Stimulated activated CD4-positive, alpha-beta T cell treated with anti-CD3 and anti-CD28 coated beads, Interleukin-12 subunit alpha, Interleukin-12 subunit beta, amount 100 ng/mL, for 48 hours (primary cell): ENCODE results near the gene CMSS1.

ENCODE experiments used
- DNase-seq, 3 donors: peaks; one replicate each; pipeline ENCODE4 v3.0.0-alpha.2; 2020; ENCODE audit warnings: low read depth in 2 of 3, low spot score in 1 of 3

The CMSS1 gene

DNA sequence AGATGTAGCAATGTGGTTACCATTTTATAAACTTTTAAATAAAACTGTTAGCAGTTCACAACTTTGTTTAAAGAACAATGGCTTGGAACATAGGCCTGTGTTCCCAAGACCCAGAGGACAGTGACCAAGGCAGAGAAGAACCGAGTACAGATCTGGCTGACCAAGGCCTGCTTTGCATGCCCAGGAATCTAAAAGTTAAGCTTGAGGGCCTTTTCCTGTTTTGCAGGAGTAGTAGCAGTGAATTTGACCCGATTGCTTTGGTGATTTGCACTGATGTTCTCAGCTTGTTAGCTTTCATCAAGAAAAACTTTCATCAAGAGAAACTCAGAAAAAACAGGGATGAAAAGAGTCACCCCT, 286.8 kb downstream of the CMSS1 start:
- DNase-seq: no peak

DNA sequence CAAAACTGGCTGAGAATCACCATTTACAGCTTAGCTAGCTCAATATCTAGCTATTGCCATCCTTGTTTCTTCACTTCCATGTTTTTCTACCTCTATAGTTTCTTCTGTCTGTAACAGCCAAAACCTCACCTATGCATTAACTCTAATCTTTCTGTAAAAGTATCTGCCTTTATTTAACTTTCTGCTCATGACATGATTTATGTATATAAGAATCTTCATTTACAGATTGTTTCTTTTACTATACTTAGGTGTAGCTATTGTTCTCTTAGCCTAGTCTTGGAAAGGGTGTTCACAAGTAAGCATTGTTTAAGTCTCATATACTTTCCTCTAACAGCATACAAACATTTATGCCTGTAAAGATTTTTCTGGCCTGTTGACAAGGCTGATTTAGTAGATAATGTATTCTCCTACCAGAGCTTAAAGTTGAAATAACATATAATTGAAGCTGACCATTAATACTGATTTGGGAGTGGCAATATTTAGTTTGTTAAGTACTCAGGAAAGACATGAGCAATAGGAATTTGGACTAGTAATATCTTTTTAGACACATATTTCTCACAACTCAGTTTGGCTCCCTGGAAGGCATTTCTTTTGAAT, 287.3 kb downstream of the CMSS1 start:
- no peak for DNase-seq

DNA sequence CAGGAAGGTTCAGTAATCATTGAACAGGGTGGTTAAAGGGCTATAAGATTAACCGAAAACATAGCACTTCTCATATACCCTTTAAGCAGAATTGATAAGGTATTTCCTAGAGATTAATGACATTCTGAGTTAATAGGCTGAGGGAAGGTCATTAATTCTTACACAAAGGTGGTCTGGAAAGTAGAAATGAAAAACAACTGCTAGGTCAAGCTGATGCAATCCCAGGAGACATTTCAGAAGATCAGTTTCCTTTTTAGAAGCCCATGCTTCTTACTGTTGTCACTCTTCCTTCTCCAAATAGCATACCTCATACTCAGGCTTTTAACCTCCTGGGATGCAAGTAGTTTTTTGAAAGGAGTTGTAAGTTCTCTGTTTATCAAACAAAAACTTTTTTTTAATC, 287.8 kb downstream of the CMSS1 start:
- DNase-seq: no peak

DNA sequence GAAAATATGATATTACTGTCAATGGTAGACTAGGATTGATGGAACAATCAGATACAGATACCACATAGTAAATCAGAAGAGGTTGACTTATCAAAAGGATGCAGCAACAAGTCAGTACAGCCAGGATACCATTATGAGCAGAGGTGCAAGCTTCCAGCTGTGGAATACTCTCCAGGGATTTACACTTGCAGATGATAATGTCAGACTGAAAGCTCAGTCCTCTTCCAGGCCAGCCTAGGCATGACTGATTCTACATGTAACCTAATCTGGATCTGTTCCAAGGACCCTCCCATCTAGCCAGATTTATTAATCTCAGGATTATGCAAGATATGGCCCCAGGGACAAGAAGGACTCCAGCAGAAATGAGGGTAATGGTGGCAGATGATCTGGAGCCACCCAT, 288.4 kb downstream of the CMSS1 start:
- no peak for DNase-seq

DNA sequence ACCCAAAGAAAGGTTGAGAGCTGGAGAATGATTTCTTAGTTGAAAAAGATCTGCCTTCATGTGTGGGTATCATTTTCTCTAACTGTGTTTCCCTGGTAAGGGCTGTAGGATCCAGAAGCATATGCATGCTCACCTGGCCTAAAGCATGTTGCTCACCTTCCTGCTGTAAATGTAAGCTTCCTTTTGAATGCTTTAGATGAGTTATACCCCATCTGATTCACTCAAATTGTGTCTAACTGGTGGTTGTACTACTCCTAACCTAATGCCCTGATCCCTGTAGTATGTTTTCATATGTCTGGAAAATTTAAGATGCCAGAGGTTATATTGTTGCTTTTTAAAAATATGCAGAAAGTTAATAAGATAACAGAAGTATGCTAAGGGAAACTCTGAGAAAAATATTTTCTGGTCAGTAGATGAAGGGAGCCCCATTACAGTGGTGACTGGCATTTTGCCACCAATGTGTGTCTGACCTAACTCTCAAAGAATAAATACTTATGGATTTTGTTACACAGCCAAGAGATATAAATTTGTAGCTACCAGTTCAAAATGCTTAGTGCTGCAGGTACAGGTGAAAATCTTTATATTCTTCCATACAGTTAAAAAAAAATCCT, 289.0 kb downstream of the CMSS1 start:
- DNase-seq: no peak

DNA sequence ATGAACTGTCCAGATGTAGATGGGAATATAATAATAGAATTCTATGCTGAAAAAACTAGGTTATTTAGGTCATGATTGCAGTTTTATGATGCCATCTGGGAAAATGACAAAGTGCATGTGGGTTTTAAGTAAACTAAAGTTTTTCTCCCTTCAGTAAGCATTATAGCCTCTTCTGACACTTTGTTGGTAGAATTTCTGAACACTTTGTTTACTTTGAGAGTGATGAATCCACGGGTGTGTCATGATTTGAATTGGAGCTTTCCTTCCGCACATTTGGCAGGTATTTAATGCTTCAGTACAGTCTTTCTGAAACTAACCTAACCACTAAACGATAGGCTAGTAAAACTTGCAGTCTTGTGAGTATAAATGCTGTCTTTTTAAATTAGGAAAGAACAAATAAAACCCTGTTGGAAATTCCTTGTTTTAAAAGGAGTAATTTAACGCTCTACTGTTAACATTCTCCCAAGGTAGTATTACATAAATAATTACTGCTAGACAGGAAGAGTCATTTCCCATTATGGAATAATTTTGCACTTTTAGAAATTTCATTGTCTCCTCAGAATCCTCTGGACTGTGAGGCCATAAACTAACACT, 289.7 kb downstream of the CMSS1 start:
- no peak for DNase-seq

DNA sequence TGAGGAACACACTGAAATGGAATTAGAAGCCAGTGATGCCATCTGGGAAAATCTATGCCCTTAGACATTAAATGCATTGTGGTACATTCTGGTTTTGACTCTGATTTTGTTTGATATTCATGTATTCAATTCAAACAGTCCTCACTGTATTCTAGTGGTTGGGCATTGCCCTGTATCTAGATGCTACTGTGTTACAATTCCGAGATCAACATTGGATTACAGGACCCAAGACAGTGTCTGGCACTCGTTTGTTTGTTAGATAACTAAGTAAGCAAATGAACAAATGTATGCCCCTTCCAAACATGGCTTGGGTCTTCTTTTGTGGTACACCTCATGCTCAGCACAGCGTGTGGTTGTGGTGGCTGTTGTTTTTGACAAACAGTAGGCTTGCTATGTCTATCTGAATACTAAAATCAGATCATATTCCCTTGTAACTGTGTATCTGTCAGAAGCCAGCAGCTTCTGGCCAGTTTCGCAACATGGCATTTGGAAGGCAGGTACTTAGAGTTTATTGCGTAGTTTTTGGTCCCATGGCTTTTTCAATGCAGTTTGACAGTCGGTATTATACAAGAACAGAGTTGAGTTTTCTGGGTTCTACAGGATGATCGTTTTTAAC, 290.9 kb downstream of the CMSS1 start:
- DNase-seq: no peak

DNA sequence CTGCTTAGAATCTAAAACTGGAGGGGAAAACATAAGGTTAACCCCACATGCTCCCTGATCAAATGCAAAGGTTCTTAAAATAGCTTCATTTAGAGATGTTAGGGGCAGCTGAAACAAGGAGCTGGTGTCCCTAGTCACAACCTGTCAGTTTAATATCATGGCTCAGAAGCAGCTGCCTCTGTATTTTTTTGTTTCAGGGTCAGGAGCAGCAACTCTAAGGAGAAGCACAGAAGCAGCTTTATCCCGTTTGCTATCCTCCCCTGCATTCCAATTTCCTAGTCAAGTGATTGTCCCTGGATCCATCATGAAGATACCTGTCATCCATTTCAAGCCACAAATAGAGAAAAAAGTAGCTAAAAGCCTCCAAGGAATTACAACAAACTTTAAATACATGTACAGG, 292.5 kb downstream of the CMSS1 start:
- DNase-seq: no peak

DNA sequence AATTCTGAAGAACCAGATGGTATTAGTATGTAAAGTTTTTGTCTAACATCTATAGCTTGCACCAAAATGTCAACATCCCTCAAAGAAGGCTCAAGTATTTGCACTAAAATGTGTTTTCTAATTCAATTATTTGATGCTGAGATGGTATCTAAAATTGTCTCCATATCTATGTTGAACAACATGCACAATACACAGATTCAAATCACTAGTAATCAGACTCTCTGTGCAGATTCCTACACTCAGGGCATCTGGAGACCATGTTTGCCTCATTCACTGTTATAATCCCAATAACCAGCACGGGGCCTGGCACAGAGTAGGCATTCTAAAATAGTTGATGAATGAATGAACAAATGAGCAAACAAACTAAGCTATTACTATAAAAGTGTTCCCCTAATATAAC, 294.1 kb downstream of the CMSS1 start:
- DNase-seq: no peak

DNA sequence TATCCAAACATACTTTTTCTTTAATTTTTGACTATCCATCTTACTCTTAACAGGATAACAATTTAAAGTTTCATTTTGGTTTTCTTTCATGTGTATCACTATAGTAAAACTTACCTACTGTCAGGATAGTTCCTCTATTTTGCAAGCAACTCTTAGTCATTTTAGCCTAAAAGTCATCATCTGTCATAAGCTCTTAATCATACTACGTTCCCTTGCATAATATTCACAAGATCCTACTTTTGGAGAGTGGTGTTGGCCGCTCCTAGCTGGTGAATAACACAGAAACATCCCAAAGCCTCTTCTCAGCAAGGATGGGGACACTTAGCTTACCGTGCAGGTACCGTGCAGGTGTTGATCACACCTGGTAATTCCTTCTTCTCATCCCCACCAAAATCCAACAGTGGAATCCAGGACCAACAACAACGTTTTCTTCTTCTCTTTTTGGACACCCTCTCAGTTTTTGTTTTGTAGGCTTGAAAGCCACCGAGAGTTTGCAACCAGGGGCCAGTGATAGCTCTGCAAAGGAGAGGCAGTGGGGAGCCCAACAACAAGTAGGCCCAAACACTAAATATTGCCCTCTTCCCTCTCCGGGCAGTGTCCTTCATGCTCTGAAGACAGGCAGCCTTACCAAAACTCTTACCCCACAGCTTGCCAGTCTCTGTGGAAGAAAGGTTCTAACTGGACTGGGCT, 296.2 kb downstream of the CMSS1 start:
- no peak for DNase-seq

DNA sequence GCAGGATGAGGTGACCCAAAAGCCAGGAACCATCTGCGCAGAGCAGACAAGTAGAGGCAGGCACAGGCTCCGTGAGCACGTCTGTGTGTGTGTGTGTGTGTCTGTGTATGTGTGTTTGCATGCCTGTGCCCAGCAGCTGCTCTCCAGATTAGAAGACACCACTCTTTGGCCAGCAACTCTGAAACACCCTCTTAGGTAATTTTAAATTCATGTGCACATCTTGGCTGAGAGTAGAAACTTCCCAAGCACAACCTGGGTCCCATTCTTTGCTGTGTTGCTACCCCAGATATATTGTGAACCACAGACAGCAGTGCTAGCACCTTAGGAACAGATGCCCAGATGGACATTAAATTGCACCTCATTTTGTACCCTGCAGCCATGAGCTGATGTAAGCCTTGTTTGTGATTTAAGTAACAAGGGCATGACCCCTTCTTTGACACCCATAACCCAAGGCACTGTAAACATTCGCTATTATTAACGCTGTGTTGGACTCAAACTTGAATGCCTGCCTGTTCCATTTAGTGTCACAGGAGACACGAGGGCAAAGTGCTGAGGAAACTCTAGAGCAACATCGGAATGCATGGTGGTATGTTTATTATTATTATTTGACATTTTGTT, 296.9 kb downstream of the CMSS1 start, which contains the start of gene FILIP1L:
Gene FILIP1L, minus strand, starts transcription at position 89 of the 618 bp plus-strand sequence.
- DNase-seq: no peak

DNA sequence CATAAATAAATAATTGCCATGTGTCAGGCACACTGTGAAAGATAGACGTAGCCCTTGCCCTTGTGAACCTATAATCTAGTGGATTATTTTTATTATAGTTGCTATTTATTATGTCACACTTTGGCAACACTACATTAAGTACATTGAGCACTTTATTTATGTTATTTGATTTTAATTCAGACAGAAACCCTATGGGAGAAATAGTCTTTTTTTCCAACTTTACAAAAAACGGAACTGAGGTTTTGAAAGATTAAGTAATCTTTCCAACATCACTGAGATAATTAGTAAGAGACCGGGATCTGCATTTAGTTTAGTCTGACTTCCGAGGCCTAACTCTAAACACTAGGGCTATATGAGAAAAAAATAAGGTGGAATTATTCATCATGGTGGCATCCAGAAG, 299.4 kb downstream of the CMSS1 start:
- no peak for DNase-seq

DNA sequence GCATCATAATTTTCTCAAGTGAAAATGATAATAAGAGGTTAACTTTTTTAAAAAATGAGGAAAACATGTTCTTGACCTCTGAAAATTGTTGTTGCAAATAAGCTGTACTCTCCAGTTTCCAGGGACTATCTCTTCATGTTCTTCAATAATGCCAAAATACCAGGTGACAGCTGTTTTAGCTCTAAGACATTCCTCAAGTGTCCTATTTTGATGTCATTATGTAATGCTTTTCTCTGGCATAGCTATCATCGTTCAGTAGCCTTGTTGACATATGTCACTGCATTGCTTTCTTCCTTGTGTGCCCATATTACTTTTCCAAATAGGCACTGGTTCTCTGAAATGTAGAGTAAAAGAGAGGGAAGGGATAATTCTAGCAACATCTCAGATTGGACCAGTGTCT, 302.4 kb downstream of the CMSS1 start:
- DNase-seq: no peak

DNA sequence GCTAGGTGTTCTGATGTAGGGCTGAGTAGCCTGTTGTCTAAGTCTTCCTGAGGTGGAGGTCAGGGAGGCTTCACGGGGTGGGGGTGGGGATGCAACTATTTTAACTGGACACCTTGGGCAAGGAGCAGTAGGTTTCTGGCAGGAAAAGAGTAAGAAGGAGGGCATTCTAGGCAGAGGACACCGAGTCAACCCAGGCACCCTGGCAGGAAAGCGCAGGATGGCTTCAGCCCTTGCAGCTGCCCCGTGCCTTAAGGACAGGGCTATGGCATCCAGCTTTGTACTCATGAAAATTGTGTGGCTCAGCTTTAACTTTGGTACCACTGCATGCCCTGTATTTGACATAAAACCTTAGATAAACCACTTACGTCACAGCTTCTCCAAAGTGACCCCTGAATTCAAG, 303.0 kb downstream of the CMSS1 start:
- DNase-seq: no peak

DNA sequence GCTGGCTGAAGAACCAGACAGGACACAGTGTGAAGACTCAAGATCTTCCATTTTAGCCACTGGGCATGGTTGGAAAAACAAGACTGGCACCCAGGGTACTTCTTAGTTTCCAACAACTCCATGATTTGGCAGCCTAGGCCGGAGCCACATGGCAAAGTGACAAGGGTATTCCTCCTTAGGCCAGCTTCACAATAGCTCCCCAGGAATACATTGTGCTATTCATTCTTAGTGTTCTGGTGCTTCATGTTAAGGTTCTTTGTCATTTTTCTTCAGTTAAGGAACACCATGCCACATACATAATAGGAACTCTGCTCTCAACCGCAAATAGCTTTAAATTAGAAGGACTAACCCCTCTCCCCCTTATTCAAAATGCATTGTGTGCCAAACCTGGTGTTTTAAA, 304.7 kb downstream of the CMSS1 start:
- DNase-seq: no peak

DNA sequence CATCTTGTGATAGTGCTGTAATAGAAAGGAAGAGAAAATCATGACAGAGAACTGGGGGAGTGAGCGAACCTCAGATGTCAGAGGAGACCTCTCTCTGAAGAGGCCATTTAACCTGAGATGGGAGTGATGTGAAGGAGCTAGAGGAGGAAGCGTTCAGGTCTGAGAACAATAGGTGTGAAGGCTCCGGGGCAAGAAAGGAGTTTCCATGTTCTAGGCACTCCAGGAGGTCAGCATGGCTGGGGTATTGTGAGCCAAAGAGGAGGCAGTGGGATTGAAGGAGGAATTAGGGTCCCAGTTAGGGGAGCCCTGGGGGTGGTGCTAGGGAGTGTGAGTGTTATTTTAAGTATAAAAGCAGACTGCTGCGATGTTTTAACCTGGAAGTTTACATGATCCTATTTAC, 305.4 kb downstream of the CMSS1 start:
- DNase-seq: no peak

DNA sequence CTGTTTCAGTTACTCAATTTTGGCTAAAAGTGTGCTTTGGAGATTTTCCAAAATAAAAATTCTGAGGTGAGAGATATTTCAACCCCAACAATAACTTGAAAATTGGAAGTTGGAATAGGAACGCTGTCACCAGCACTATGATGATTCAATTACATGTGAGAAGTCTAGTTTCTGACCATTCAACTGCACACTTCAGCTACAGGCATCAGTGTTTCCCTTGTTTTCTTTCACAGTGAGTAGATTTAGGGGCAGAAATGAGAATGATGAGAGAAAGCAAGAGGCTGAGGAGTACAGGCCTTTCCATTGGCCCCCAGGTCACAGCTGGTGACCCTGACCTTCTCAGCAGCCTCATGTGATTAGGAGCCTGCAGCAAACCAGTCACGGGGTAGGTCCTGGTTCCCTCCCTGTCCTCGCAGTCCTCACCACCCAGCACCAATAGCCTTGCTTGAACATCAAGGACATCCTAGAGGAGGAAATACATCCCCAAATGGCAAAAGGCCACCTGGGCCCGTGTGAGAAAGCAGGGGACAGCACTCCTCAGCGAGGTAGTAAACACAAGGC, 306.6 kb downstream of the CMSS1 start:
- no peak for DNase-seq

DNA sequence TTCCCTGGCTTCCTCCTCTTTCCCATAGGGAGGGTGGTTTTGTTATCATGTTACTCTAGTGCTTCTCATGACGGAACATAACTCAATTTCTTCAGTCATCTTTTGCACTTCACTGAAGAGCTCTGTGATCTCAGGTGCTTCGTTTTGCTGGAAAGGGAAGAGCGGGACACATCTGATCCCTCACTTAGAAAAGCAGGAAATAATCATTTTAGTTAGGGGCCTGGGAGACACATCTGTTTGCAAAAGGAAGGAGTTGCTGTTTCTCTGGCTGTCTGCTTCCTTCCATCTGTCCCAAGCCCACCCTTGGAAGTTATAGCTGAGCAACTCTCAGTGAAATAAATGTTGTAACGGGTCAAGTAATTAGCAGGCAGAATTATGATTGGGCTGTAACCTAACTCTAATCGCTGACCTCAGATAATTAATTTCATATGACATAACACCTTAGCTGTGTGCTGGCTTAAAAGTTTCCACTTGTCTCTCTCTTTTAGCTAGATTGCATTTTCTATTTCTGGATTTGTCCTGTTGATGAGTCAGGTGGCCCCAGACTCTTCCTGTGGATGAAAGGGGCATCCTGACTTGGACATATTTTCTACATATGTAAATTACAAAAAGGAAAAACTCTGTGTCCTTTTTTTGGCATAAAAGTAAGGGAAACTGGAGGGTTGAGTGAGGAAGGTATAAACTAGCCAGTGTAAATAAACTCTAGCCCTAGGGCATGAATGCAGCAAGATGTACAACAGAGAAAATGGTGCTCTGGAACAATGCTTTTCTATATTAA, 307.7 kb downstream of the CMSS1 start:
- no peak for DNase-seq

DNA sequence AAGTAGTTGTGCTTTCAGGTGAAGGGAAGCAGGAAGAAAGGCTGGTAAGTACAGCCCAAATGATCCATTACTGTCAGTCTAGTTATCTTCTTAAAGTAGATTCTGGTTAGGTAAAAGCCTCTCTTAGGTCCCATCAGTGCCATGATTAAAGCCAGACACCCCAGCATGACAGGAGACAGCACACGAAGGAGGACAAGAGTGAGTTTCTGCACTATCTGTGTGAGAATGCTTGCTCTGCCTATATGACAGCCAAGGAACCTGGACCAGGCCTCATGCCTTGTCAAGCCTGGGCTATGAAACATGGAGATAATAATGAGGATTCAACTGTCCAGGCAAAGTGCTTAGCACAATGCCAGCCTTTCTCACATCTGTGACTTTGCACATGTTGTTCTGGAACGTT, 310.1 kb downstream of the CMSS1 start:
- no peak for DNase-seq

DNA sequence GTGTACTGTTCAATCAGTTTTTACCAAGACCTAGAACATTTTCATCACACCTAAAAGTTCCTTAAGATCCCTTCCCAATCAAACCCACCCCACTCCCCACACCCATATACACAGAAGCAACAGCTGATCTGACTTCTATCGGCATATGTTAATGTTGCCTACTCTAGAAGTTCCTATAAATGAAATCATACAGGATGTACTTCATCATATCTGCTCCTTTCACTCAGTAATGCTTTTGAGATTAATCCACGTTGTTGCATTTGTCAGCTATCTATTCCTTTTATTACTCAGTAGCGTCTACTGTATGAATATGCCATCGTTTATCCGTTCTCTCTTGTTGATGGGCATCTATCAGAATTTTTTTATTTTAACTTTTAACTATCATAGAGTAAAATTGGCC, 310.9 kb downstream of the CMSS1 start:
- no peak for DNase-seq

DNA sequence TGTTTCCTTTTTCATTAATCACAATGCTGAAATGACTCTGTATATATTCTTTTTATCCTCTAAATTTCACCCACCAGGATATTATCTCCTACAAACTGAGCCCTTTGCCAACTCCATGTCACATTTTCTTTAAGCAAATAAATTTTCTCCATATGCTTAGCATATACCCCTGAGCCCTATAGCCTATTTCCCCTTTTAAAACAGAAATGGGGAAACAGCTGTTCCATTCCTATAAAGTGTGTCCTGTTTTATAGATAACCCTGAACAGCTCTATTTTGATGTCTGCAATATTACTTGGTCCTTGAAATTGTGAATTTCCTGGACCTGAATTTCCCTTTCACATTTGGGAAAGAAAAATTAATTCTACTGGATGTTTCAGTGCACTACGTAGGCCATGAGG, 312.3 kb downstream of the CMSS1 start:
- DNase-seq: no peak
